ENCODE data around the gene BLVRB.
"Not testable (repeated sequence)": the region's sequence is repeated elsewhere in the genome, so short reads cannot be mapped to it uniquely, and the experiment has no call there.

Gene BLVRB

GRCh38 chr19:40492274-40492673 is 26.7 kb upstream of the BLVRB start:
- no peak for TF ChIP-seq CTCF (IDR thresholded peaks at IDR 0.05; ENCODE audit: low read depth, low read length)
- no peak overlapping the region for H3K4me3 ChIP-seq (replicated peaks in 1 of 2; ENCODE audit: low read depth in 2 of 2, low read length in 2 of 2)
- no peak for DNase-seq (ENCODE audit: low read depth in 2 of 2)

GRCh38 chr19:40489882-40490230 is 24.3 kb upstream of the BLVRB start:
- H3K4me3 ChIP-seq (replicated peaks in 1 of 2; ENCODE audit: low read depth in 2 of 2, low read length in 2 of 2) = no peak overlapping the region
- DNase-seq (ENCODE audit: low read depth in 2 of 2) = no peak
- TF ChIP-seq CTCF (IDR thresholded peaks at IDR 0.05; ENCODE audit: low read depth, low read length) = no peak

GRCh38 chr19:40486017-40486416 is 20.5 kb upstream of the BLVRB start:
- H3K4me3 ChIP-seq (replicated peaks in 1 of 2; ENCODE audit: low read depth in 2 of 2, low read length in 2 of 2) = no peak overlapping the region
- DNase-seq (ENCODE audit: low read depth in 2 of 2) = no peak
- no peak for TF ChIP-seq CTCF (IDR thresholded peaks at IDR 0.05; ENCODE audit: low read depth, low read length)

- peak in 1 of 2 donors; percentile 21 for DNase-seq (ENCODE audit: low read depth in 2 of 2)
- not testable (repeated sequence) for H3K4me3 ChIP-seq (replicated peaks in 1 of 2; ENCODE audit: low read depth in 2 of 2, low read length in 2 of 2)
These were observed 10.5 kb upstream of the BLVRB start for GRCh38 chr19:40475878-40476644.

GRCh38 chr19:40474737-40475136 is 9.2 kb upstream of the BLVRB start:
- TF ChIP-seq CTCF (IDR thresholded peaks at IDR 0.05; ENCODE audit: low read depth, low read length) = no peak
- no peak for DNase-seq (ENCODE audit: low read depth in 2 of 2)
- no peak overlapping the region for H3K4me3 ChIP-seq (replicated peaks in 1 of 2; ENCODE audit: low read depth in 2 of 2, low read length in 2 of 2)

GRCh38 chr19:40472516-40472915 is 7.0 kb upstream of the BLVRB start:
- no peak for DNase-seq (ENCODE audit: low read depth in 2 of 2)
- H3K4me3 ChIP-seq (replicated peaks in 1 of 2; ENCODE audit: low read depth in 2 of 2, low read length in 2 of 2) = no peak overlapping the region
- no peak for TF ChIP-seq CTCF (IDR thresholded peaks at IDR 0.05; ENCODE audit: low read depth, low read length)

- no peak for TF ChIP-seq CTCF (IDR thresholded peaks at IDR 0.05; ENCODE audit: low read depth, low read length)
- no peak for DNase-seq (ENCODE audit: low read depth in 2 of 2)
- H3K4me3 ChIP-seq (replicated peaks in 1 of 2; ENCODE audit: low read depth in 2 of 2, low read length in 2 of 2) = no peak overlapping the region
These were observed 5.6 kb upstream of the BLVRB start for GRCh38 chr19:40471111-40471510.
